GM21360 (cell line): ENCODE results near the gene SLC43A2.
"Not testable (repeated sequence)": the region's sequence is repeated elsewhere in the genome, so short reads cannot be mapped to it uniquely, and the experiment has no call there.

ENCODE experiments used
- ATAC-seq: cut with Tn5 transposase; IDR thresholded peaks from one replicate; pipeline ENCODE4 v1.9.1; 2021; ENCODE audit warnings: mild to moderate bottlenecking, moderate library complexity; ENCODE audit not compliant: unreplicated experiment

Gene SLC43A2

GRCh38 chr17:1591474-1592090 lies 37.1 kb downstream of the SLC43A2 start:
- ATAC-seq = no peak

- no peak for ATAC-seq
Measured at GRCh38 chr17:1590747-1591473, 37.7 kb downstream of the SLC43A2 start.

GRCh38 chr17:1590029-1590746 lies 38.4 kb downstream of the SLC43A2 start:
- no peak for ATAC-seq

GRCh38 chr17:1588821-1589585 lies 39.6 kb downstream of the SLC43A2 start:
- no peak for ATAC-seq

- no peak for ATAC-seq
Measured at GRCh38 chr17:1584167-1584566, 44.5 kb downstream of the SLC43A2 start.

GRCh38 chr17:1583556-1583955 lies 45.1 kb downstream of the SLC43A2 start:
- no peak for ATAC-seq

- no peak for ATAC-seq
Measured at GRCh38 chr17:1582374-1582773, 46.3 kb downstream of the SLC43A2 start.

GRCh38 chr17:1580979-1581676 lies 47.5 kb downstream of the SLC43A2 start:
- ATAC-seq = no peak

- ATAC-seq = no peak
Measured at GRCh38 chr17:1578029-1578428, 50.6 kb downstream of the SLC43A2 start.

- ATAC-seq = no peak
Measured at GRCh38 chr17:1577583-1578013, 51.0 kb downstream of the SLC43A2 start.

GRCh38 chr17:1577182-1577581 lies 51.5 kb downstream of the SLC43A2 start:
- no peak for ATAC-seq

GRCh38 chr17:1576500-1576899 lies 52.1 kb downstream of the SLC43A2 start:
- ATAC-seq = no peak

- ATAC-seq = no peak
Measured at GRCh38 chr17:1574697-1575471, 53.8 kb downstream of the SLC43A2 start.

GRCh38 chr17:1573932-1574696 lies 54.5 kb downstream of the SLC43A2 start:
- ATAC-seq = no peak

- not testable (repeated sequence) for ATAC-seq
Measured at GRCh38 chr17:1572646-1573045, 56.0 kb downstream of the SLC43A2 start.

- ATAC-seq = no peak
Measured at GRCh38 chr17:1571341-1571704, 57.3 kb downstream of the SLC43A2 start.

- ATAC-seq = no peak
Measured at GRCh38 chr17:1568950-1569810, 59.5 kb downstream of the SLC43A2 start.

GRCh38 chr17:1566505-1567199 lies 62.0 kb downstream of the SLC43A2 start:
- ATAC-seq = no peak
